Fibroblast of lung (primary cell): ENCODE results near the gene KCNJ9. TPM values are rescaled to one million over a fixed set of nuclear protein-coding genes. Genes with fewer than 3 reads are reported as not detected.

Experiments used
- DNase-seq, 2 donors: peaks; one replicate each; pipeline versions ENCODE4 v3.0.0 to v3.0.0-alpha.2; 2010; ENCODE audit warnings: low read depth in 2 of 2
- H2AFZ ChIP-seq: 2 replicates; pipeline ENCODE4 v1.5.1; 2012; ENCODE audit warnings: low read length, control low read depth, inconsistent platforms
- H3K27ac ChIP-seq: 2 replicates; pipeline ENCODE4 v1.5.1; 2011; ENCODE audit warnings: low read length, control low read depth; ENCODE audit not compliant: insufficient read depth
- H3K27me3 ChIP-seq: 2 replicates; pipeline ENCODE4 v1.5.1; 2011; ENCODE audit warnings: mild to moderate bottlenecking, low read length; ENCODE audit not compliant: control insufficient read depth, insufficient read depth
- H3K36me3 ChIP-seq: 2 replicates; pipeline ENCODE4 v1.5.1; 2011; ENCODE audit warnings: low read length; ENCODE audit not compliant: control insufficient read depth, insufficient read depth
- H3K4me1 ChIP-seq: 2 replicates; pipeline ENCODE4 v1.5.1; 2011; ENCODE audit warnings: low read length; ENCODE audit not compliant: control insufficient read depth, insufficient read depth; ENCODE audit errors: extremely low read depth
- H3K4me2 ChIP-seq: 2 replicates; pipeline ENCODE4 v1.5.1; 2011; ENCODE audit warnings: low read length, control low read depth; ENCODE audit not compliant: insufficient read depth; ENCODE audit errors: extremely low read depth
- H3K4me3 ChIP-seq, 4 experiments: fragments of 200-600 bp in 1 of 4; sonication (generic) in 1 of 4; replicated peaks in 1 of 4; 2 replicates each; pipeline ENCODE4 v1.5.1; 2011 to 2016; ENCODE audit warnings: low read length in 4 of 4, low read depth in 3 of 4, mild to moderate bottlenecking in 3 of 4, control low read depth in 2 of 4, inconsistent platforms in 1 of 4, mixed read lengths in 1 of 4; ENCODE audit not compliant: insufficient read depth in 1 of 4; ENCODE audit errors: control extremely low read depth in 1 of 4
- H3K79me2 ChIP-seq: 2 replicates; pipeline ENCODE4 v1.5.1; 2012; ENCODE audit warnings: mild to moderate bottlenecking, low read length, inconsistent platforms; ENCODE audit not compliant: control insufficient read depth, insufficient read depth
- H3K9ac ChIP-seq: 2 replicates; pipeline ENCODE4 v1.5.1; 2011; ENCODE audit warnings: mild to moderate bottlenecking, low read length, control low read depth; ENCODE audit not compliant: insufficient read depth
- H3K9me3 ChIP-seq: 2 replicates; pipeline ENCODE4 v1.5.1; 2012; ENCODE audit warnings: low read depth, low read length; ENCODE audit not compliant: control insufficient read depth, insufficient read depth
- H4K20me1 ChIP-seq: 2 replicates; pipeline ENCODE4 v1.5.1; 2011; ENCODE audit warnings: low read length; ENCODE audit not compliant: control insufficient read depth, insufficient read depth; ENCODE audit errors: extremely low read depth
- CTCF ChIP-seq, 2 donors: IDR thresholded peaks in 1 of 2; conservative IDR thresholded peaks in 1 of 2; 1 replicate in 1 of 2; 2 replicates in 1 of 2; pipeline ENCODE4 v1.5.1; 2011 to 2012; ENCODE audit warnings: low read length in 2 of 2, control low read depth in 1 of 2, inconsistent platforms in 1 of 2, low read depth in 1 of 2, mild to moderate bottlenecking in 1 of 2
- EZH2 ChIP-seq: IDR thresholded peaks from 2 replicates; pipeline ENCODE4 v1.5.1; 2012; ENCODE audit warnings: low read length, control low read depth, mild to moderate bottlenecking; ENCODE audit errors: missing control alignments
- polyA plus RNA-seq, 2 donors: library from polyadenylated mRNA; depleted of rRNA in 1 of 2; stranded (reverse) in 1 of 2; unstranded in 1 of 2; fragments of >200 nt; gene quantifications; 2 replicates each; pipeline ENCODE4 v1.2.1, GENCODE V29; 2011 to 2012; ENCODE audit warnings: missing spikeins in 1 of 2
- total RNA-seq: library from RNA; depleted of rRNA; stranded (reverse); fragments of >200 nt; gene quantifications from 2 replicates; pipeline ENCODE4 v1.2.1, GENCODE V29; 2014

Gene KCNJ9
- total and polyA plus RNA-seq, 2 donors (not counting 1 experiment from before 2014, with no cell fraction given) = under 0.01 TPM; not detected in 1

DNA sequence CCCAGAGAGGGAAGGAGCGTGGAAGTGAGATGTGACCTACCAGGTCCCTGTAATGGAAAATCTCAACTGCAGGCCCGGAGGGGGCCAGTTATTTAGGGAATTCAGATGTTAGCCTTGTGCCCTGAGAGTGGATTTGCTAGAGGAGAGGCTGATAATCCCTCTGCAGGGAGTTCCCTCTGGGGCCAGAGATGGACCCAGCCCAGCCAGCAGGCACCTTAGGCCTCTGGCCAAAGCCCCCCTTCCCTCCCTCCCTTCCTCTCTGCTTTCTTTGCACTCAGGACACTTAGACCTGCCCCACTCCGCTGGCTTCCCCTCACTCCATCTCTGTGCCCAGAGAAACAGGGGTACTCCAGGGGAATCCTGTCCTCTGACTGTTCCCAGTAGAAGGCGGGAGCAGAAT, 32.7 kb downstream of the KCNJ9 start:
- no peak overlapping the region for H3K4me3 ChIP-seq

GRCh38 chr1:160115545-160116282, 34.4 kb downstream of the KCNJ9 start, which contains the start of gene ATP1A2:
Gene ATP1A2 (plus strand): TSS chr1:160115759. CDS start chr1:160115862, 103 bp downstream.
- no peaks in the 10 kb centered on the region for H4K20me1 ChIP-seq
- peak in 1 of 2 donors; percentile 39 for DNase-seq
- no peak within 1 kb of the TSS for H2AFZ ChIP-seq
- H3K4me1 ChIP-seq = no peaks in the 10 kb centered on the region
- no peak within 1 kb of the TSS for H3K27ac ChIP-seq
- no peaks in the 10 kb centered on the region for H3K9me3 ChIP-seq
- H3K9ac ChIP-seq = no peak within 1 kb of the TSS
- peaks cover 34% of the 10 kb centered on the region for H3K27me3 ChIP-seq
- no peak within 1 kb of the TSS for H3K4me2 ChIP-seq
- TF ChIP-seq EZH2 (no peak), CTCF (conservative IDR thresholded peaks at IDR 0.05 in 1 of 2, IDR thresholded peaks at IDR 0.05 in 1 of 2; ENCODE audit: low read depth in 1 of 2, low read length in 2 of 2) (no peak)
- no peaks in the 10 kb centered on the region for H3K36me3 ChIP-seq
- H3K79me2 ChIP-seq = no peaks in the 10 kb centered on the region
- peak within 1 kb of the TSS in 1 of 4 experiments; percentile 64 for H3K4me3 ChIP-seq

More for the DNA sequence above, 32.7 kb downstream of the KCNJ9 start:
- Histone ChIP-seq H3K27ac (no peak overlapping the region), H3K36me3 (no peaks in the 10 kb centered on the region), H3K4me1 (no peaks in the 10 kb centered on the region), H3K79me2 (no peaks in the 10 kb centered on the region), H3K9me3 (no peaks in the 10 kb centered on the region), H3K4me2 (no peak overlapping the region), H3K27me3 (peaks cover 33% of the 10 kb centered on the region), H4K20me1 (no peaks in the 10 kb centered on the region), H2AFZ (no peak overlapping the region), H3K9ac (no peak overlapping the region)
- TF ChIP-seq EZH2 (no peak), CTCF (conservative IDR thresholded peaks at IDR 0.05 in 1 of 2, IDR thresholded peaks at IDR 0.05 in 1 of 2; ENCODE audit: low read depth in 1 of 2, low read length in 2 of 2) (no peak)
- no peak for DNase-seq

- Histone ChIP-seq H3K27ac (no peak overlapping the region), H3K4me3 (peak overlapping the region in 1 of 4 experiments; percentile 64), H3K4me2 (no peak overlapping the region), H3K9me3 (no peaks in the 10 kb centered on the region), H3K79me2 (no peaks in the 10 kb centered on the region), H3K4me1 (no peaks in the 10 kb centered on the region), H3K27me3 (peaks cover 34% of the 10 kb centered on the region), H3K36me3 (no peaks in the 10 kb centered on the region), H2AFZ (no peak overlapping the region), H4K20me1 (no peaks in the 10 kb centered on the region), H3K9ac (no peak overlapping the region)
- TF ChIP-seq EZH2 (no peak), CTCF (conservative IDR thresholded peaks at IDR 0.05 in 1 of 2, IDR thresholded peaks at IDR 0.05 in 1 of 2; ENCODE audit: low read depth in 1 of 2, low read length in 2 of 2) (no peak)
- peak; percentile 52 to 67 for DNase-seq
Measured at GRCh38 chr1:160116283-160117147, 35.2 kb downstream of the KCNJ9 start.
